NCI-H1417 treated with DMSO at 0.1 percent for 48 hours (cell line): ENCODE data around the gene BEND2.

ENCODE experiments used
- DNase-seq: peaks from one replicate; lab custom pipeline; 2025; lab: John Stamatoyannopoulos, UW

Gene BEND2

DNA sequence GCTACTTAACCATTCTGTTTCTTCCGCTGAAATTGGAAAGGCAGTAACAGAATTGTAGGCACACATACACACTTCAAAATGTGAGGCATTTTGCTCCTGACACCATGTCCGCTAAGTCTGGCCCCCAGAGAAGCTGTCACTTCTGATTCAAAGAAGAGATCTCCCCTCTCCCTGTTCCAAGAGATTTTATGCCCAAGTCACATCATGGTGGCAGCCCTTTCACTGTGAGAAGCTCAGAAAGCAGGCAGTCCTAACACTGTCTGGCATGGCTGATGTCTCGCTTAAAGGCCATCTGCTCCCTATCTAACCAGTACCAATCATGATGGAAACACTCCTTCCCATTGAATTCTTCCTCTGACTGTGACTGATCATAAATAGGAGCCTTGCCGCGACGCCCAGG lies 83.9 kb downstream of the BEND2 start:
- no peak for DNase-seq

DNA sequence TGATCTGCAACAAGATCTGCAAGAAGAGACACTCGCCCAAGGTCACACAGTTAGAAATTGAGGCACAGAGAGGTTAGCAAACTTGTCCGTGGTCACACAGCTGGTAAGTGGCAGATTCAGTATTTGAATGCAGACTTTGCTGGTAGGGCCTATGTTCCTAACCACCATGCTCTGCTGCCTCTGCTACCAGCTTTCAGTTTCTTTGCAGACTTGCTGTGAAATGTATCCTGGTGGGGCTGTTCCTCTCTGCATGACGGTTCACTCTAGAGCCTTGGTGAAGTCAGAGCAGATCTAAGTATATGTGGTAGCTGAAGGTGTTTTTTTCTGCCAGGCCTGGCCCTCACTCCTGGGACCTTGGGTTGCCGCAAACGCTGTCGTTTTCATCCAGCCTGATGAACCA lies 87.1 kb downstream of the BEND2 start:
- no peak for DNase-seq

DNA sequence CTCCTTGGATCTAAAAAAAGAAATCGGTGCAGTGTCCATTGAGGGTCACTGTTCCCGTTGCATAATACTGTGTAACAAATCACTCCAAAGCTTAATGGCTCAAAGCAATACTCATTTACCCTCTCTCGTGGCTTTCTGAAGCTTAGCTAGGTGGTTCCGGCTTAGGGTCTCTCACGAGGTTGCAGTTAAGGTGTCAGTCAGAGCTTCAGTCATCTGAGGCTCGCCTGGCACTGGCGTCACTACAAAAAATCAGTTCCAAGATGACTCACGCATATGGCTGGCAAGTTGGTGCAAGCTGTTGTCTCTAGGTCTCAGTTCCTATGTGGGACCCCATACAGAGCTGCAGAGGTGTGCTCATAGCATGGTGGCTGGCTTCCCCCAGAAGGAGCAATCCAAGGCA lies 91.0 kb downstream of the BEND2 start:
- DNase-seq = no peak

GRCh38 chrX:18126971-18127370 lies 93.7 kb downstream of the BEND2 start:
- no peak for DNase-seq

GRCh38 chrX:18119856-18120255 lies 100.8 kb downstream of the BEND2 start:
- DNase-seq = peak; percentile 17
